ENCODE data around the gene ACVR1C. TPM values are rescaled to one million over a fixed set of nuclear protein-coding genes. Genes with fewer than 3 reads are reported as not detected.

Gene ACVR1C
- total and polyA plus RNA-seq, 2 of the 8 experiments (the other 6 are each of a cell fraction or from before 2014, with no cell fraction given), result 0.21 to 0.52 TPM

DNA sequence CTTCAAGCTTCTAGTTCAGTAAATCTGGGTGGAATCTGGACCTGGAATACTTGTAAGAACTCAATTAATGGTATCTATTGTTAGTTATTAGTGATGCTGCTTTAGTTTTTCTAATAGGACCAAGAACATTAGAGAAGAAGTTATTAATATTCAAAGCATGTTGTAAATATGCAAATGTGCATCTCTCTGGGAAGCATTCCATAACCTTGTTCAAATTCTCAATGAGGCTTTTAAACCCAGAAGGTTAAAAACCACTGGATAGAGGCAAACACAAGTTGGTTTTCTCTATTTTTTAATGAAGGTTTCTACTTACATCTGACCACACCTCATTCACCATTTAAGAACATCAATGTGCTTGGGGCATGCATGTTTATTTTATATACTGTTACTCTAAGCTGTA is 16.1 kb upstream of the ACVR1C start:
- ChIA-PET CTCF (ENCODE audit: partially characterized antibody) (interaction anchor here (5.0 kb wide), 1 partner anchor 15 kb away, joined by 21 read pairs; no protein-coding TSS in a partner anchor), POLR2A (ENCODE audit: partially characterized antibody) (no interaction called here)
- Histone ChIP-seq H2BK120ac (replicated peaks; ENCODE audit: low read depth, low read length) (no peak overlapping the region), H3K4me1 (replicated peaks in 1 of 4; ENCODE audit: control insufficient read depth in 3 of 4, insufficient read depth in 4 of 4, low read length in 3 of 4) (no peaks in the 10 kb centered on the region), H3K4ac (replicated peaks; ENCODE audit: insufficient read length, low read depth, low read length) (no peak overlapping the region), H3K27me3 (replicated peaks in 1 of 4; ENCODE audit: control insufficient read depth in 3 of 4, extremely low read depth in 1 of 4, insufficient read depth in 3 of 4, low read length in 3 of 4) (no peaks in the 10 kb centered on the region), H3K23me2 (ENCODE audit: low read depth, low read length) (no peaks in the 10 kb centered on the region; the same call in 1 of the 2 replicates), H2AFZ (ENCODE audit: low read length) (no peak overlapping the region), H3K36me3 (ENCODE audit: control insufficient read depth in 2 of 4, insufficient read depth in 4 of 4, low read length in 3 of 4) (no peaks in the 10 kb centered on the region), H2BK12ac (ENCODE audit: low read depth, low read length) (no peak overlapping the region), H2BK20ac (ENCODE audit: low read length) (no peak overlapping the region), H3K9ac (replicated peaks in 1 of 4; ENCODE audit: extremely low read depth in 1 of 4, low read depth in 3 of 4, low read length in 3 of 4) (no peak overlapping the region), H2BK15ac (ENCODE audit: low read length) (no peak overlapping the region), H4K20me1 (replicated peaks in 1 of 2; ENCODE audit: control insufficient read depth in 1 of 2, insufficient read depth in 2 of 2, low read length in 2 of 2) (no peaks in the 10 kb centered on the region), H2AK5ac (ENCODE audit: low read depth, low read length) (no peak overlapping the region), H3K56ac (replicated peaks; ENCODE audit: insufficient read length, low read depth, low read length) (no peak overlapping the region), H3K14ac (ENCODE audit: insufficient read length) (no peak overlapping the region), H3K18ac (ENCODE audit: extremely low read depth, low read length) (no peak overlapping the region), H3K4me3 (ENCODE audit: extremely low read depth in 1 of 4, insufficient read depth in 2 of 4, low read depth in 3 of 4, low read length in 4 of 4) (no peak overlapping the region), H3K79me1 (ENCODE audit: low read depth, low read length) (no peaks in the 10 kb centered on the region), H4K8ac (ENCODE audit: extremely low read depth, insufficient read depth, low read length) (no peak overlapping the region), H3K9me3 (ENCODE audit: insufficient read depth in 2 of 2, low read depth in 1 of 2, low read length in 1 of 2) (no peaks in the 10 kb centered on the region), H4K5ac (ENCODE audit: insufficient read length, low read depth, low read length) (no peak overlapping the region), H3K79me2 (ENCODE audit: control insufficient read depth in 1 of 2, insufficient read depth in 2 of 2, low read length in 2 of 2) (no peaks in the 10 kb centered on the region), H4K91ac (replicated peaks; ENCODE audit: insufficient read length, low read length) (no peak overlapping the region), H2BK5ac (ENCODE audit: low read depth, low read length) (no peak overlapping the region), H3K4me2 (ENCODE audit: insufficient read depth in 1 of 2, low read depth in 2 of 2, low read length in 2 of 2) (no peak overlapping the region), H3K23ac (ENCODE audit: insufficient read length) (no peak overlapping the region), H3K27ac (ENCODE audit: low read depth, low read length) (no peak overlapping the region)
- TF ChIP-seq CHD2 (IDR thresholded peaks at IDR 0.05; ENCODE audit: low read length) (no peak), HDAC6 (IDR thresholded peaks at IDR 0.05; ENCODE audit: low read depth, low read length) (no peak)
- FAIRE-seq (no peak), DNase-seq (ENCODE audit: low read depth in 1 of 2, low spot score in 2 of 2) (no peak)

Data from H1 (cell line).